Heart left ventricle (tissue), 16 donors: ENCODE data around the gene PACS1. TPM values are rescaled to one million over a fixed set of nuclear protein-coding genes. Genes with fewer than 3 reads are reported as not detected.

Experiments used
- ATAC-seq, 4 donors: fragments of 200-7000 bp; cut with Tn5 transposase; one replicate each; pipeline ENCODE4 v1.9.1; 2020 to 2022; ENCODE audit warnings: moderate library complexity in 4 of 4, mild to moderate bottlenecking in 3 of 4, moderate number of reproducible peaks in 1 of 4
- DNase-seq, 5 donors: peaks; one replicate each; pipeline ENCODE4 v3.0.0-alpha.2; 2020
- H3K27ac ChIP-seq, 12 donors: fragments of 200-600 bp; sonication (generic) in 4 of 12; one replicate each; pipeline versions ENCODE4 v1.5.0 to v1.8.0; 2016 to 2022; ENCODE audit warnings: mild to moderate bottlenecking in 2 of 12
- H3K27me3 ChIP-seq, 9 donors: fragments of 200-600 bp; sonication (generic) in 2 of 9; one replicate each; pipeline versions ENCODE4 v1.5.1 to v1.8.0; 2016 to 2022; ENCODE audit warnings: mild to moderate bottlenecking in 3 of 9
- H3K36me3 ChIP-seq, 9 donors: fragments of 200-600 bp; sonication (generic) in 2 of 9; one replicate each; pipeline versions ENCODE4 v1.5.0 to v1.8.0; 2018 to 2022; ENCODE audit warnings: mild to moderate bottlenecking in 2 of 9
- H3K4me1 ChIP-seq, 12 donors: fragments of 200-600 bp; sonication (generic) in 4 of 12; one replicate each; pipeline versions ENCODE4 v1.5.0 to v1.8.0; 2016 to 2022; ENCODE audit warnings: mild to moderate bottlenecking in 3 of 12
- H3K4me3 ChIP-seq, 12 donors: fragments of 200-600 bp; sonication (generic) in 4 of 12; one replicate each; pipeline versions ENCODE4 v1.5.0 to v1.8.0; 2017 to 2022; ENCODE audit warnings: mild to moderate bottlenecking in 9 of 12, moderate library complexity in 4 of 12
- H3K9me3 ChIP-seq, 12 donors: fragments of 200-600 bp; sonication (generic) in 4 of 12; one replicate each; pipeline versions ENCODE4 v1.5.0 to v1.8.0; 2016 to 2022; ENCODE audit warnings: mild to moderate bottlenecking in 1 of 12
- POLR2A ChIP-seq, 2 donors: fragments of 450-650 bp; IDR thresholded peaks; one replicate each; pipeline ENCODE4 v1.6.1; 2017; ENCODE audit warnings: antibody characterized with exemption in 2 of 2, mild to moderate bottlenecking in 2 of 2, moderate library complexity in 2 of 2
- WGBS, 4 donors: extraction: QIAGEN DNeasy Blood & Tissue Kit in 2 of 4; methylation state at CpG; one replicate each; pipeline versions ENCODE4 v1.1.5 to v1.1.7; 2013 to 2018; 5-methylcytosine and 5-hydroxymethylcytosine counted together
- intact Hi-C, 10 donors: fragments of 100-400 bp; cut with DNase I; formaldehyde crosslinking; loops; one replicate each; pipeline versions ENCODE4 v1.11.1 to v1.14.2; 2022
- polyA plus RNA-seq, 2 donors: library from polyadenylated mRNA; stranded (reverse); fragments of 200-250 nt; gene quantifications; one replicate each; pipeline ENCODE4 v1.2.3, GENCODE V29; 2013
- total RNA-seq, 9 donors: library from RNA; depleted of rRNA in 2 of 9; stranded (reverse); fragments of >200 nt in 2 of 9; fragmentation: NEBNext Ultra II Directional in 3 of 9; extraction: Animal tissue kit (Norgen Biotek cat#: 25700) in 3 of 9; gene quantifications; one replicate each; pipeline versions ENCODE4 v1.1.0 to v1.2.4, GENCODE V29; 2016 to 2023
- TF ChIP-seq, protein P1 (sequence below), 12 donors: fragments of 200-600 bp; sonication (generic) in 4 of 12; IDR thresholded peaks; one replicate each; pipeline versions ENCODE4 v1.5.0 to v1.8.0; 2018 to 2022; ENCODE audit warnings: antibody characterized with exemption in 12 of 12, mild to moderate bottlenecking in 5 of 12
- donor health status: ischemic (EF 13 %, LVEDD 7.1; RV severe dilation, severe dysfunction).
- donor health status: healthy with polysubstance abuse.
- donor health status: DM: no; HTN: yes; CAD: no.
- donor health status: DM: no; HTN: no; CAD: no.
- donor health status: ischemic (EF 25% LVEDD 6.9; RV normal size, moderate dysfunction).
- donor health status: ischemic (EF 25% LVEDD 5.7; RV mildly dilated, moderate dysfunction).
- donor health status: healthy.
- donor health status: DM: yes; HTN: yes; CAD: no.
- donor health status: ischemic (EF 35%, LVEDD 5.7; RV mildly dilated, moderate dysfunction).
- donor health status: nonischemic (EF 11% LVEDD 7.7; RV severe dilation, severe dysfunction).
- donor health status: DM: yes; HTN: yes; CAD: no.
- donor health status: PGD.
- donor health status: ischemic (EF 29% LVEDD 5.4; RV normal size, mild dysfunction).
- donor health status: nonischemic (EF 23%, LVEDD 6.1; RV moderate dilation, normal function).

Gene PACS1
- total and polyA plus RNA-seq, 11 donors = 30.6 to 151 (median 89.8) TPM

GRCh38 chr11:66055021-66055420 lies 15.1 kb upstream of the PACS1 start:
- H3K4me3 ChIP-seq = no peak overlapping the region
- H3K9me3 ChIP-seq = no peaks in the 10 kb centered on the region
- H3K4me1 ChIP-seq = peaks cover 0 to 30% (median 18%) of the 10 kb centered on the region in 12 donors
- no peaks in the 10 kb centered on the region for H3K27me3 ChIP-seq
- no peak for DNase-seq
- no peak overlapping the region for H3K27ac ChIP-seq
- TF ChIP-seq, protein P1, sequence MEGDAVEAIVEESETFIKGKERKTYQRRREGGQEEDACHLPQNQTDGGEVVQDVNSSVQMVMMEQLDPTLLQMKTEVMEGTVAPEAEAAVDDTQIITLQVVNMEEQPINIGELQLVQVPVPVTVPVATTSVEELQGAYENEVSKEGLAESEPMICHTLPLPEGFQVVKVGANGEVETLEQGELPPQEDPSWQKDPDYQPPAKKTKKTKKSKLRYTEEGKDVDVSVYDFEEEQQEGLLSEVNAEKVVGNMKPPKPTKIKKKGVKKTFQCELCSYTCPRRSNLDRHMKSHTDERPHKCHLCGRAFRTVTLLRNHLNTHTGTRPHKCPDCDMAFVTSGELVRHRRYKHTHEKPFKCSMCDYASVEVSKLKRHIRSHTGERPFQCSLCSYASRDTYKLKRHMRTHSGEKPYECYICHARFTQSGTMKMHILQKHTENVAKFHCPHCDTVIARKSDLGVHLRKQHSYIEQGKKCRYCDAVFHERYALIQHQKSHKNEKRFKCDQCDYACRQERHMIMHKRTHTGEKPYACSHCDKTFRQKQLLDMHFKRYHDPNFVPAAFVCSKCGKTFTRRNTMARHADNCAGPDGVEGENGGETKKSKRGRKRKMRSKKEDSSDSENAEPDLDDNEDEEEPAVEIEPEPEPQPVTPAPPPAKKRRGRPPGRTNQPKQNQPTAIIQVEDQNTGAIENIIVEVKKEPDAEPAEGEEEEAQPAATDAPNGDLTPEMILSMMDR (IDR thresholded peaks at IDR 0.05) = no peak
- TF ChIP-seq POLR2A (IDR thresholded peaks at IDR 0.05) = no peak
- ATAC-seq = no peak
- peaks cover 3 to 69% (median 62%) of the 10 kb centered on the region in 9 donors for H3K36me3 ChIP-seq
- intact Hi-C loops = no loop called here
- WGBS, 4 donors = 92 to 97% (median 96%) methylated on average over 7 of the region's 7 CpGs

- 43 to 54% (median 46%) methylated on average over 7 of the region's 7 CpGs for WGBS, 4 donors
- no peak for TF ChIP-seq POLR2A (IDR thresholded peaks at IDR 0.05)
- TF ChIP-seq, protein P1 (IDR thresholded peaks at IDR 0.05) = no peak
- no peak for ATAC-seq
Measured at GRCh38 chr11:66056501-66056900, 13.6 kb upstream of the PACS1 start.

DNA sequence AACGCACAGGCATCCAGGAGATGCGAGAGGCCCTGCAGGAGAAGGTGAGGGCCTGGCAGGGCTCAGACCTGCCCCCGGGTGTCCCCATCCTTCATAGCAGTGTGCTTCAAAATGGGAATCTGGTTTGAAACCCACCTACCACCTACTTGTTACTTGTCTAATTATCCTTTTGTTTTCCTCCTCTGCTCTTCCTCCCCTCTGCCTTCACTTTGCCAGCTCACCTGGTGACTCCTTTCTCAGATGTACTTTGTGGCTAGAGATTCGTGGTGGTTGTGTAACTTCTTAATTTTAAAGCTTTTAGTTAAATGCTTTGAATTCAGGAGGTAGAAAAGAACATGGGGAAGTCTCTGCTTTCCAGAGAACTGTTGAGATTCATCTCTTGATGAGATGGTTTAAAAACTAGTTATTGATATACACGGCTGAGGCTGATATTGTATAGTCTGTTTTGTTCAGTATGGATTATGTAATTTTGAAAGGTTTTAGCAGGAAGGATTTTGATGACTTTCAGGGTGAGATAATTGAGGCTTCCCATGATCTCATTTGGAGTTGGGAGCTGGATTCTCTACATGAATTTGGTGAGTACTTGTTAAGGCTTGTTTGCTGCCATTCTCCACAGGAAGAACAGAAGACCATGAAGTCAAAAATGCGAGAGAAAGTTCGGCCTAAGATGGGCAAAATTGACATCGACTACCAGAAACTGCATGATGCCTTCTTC lies 9.9 kb upstream of the PACS1 start:
- DNase-seq (no peak), ATAC-seq (no peak)
- Histone ChIP-seq H3K27ac (no peak overlapping the region), H3K4me1 (peaks cover 0 to 3% (median 0%) of the 10 kb centered on the region in 12 donors), H3K4me3 (no peak overlapping the region), H3K9me3 (no peaks in the 10 kb centered on the region), H3K27me3 (no peaks in the 10 kb centered on the region), H3K36me3 (peaks cover 0 to 100% (median 100%) of the 10 kb centered on the region in 9 donors)
- intact Hi-C loops = no loop called here
- WGBS, 4 donors = 73 to 80% (median 75%) methylated on average over 8 of the region's 8 CpGs
- TF ChIP-seq POLR2A (IDR thresholded peaks at IDR 0.05) = no peak
- TF ChIP-seq, protein P1 (IDR thresholded peaks at IDR 0.05) = no peak

More at GRCh38 chr11:66056501-66056900, 13.6 kb upstream of the PACS1 start:
- peaks cover 0 to 23% (median 13%) of the 10 kb centered on the region in 12 donors for H3K4me1 ChIP-seq
- peaks cover 3 to 84% (median 77%) of the 10 kb centered on the region in 9 donors for H3K36me3 ChIP-seq
- H3K27me3 ChIP-seq = no peaks in the 10 kb centered on the region
- H3K4me3 ChIP-seq = no peak overlapping the region
- H3K27ac ChIP-seq = no peak overlapping the region
- intact Hi-C loops = no loop called here
- H3K9me3 ChIP-seq = no peaks in the 10 kb centered on the region
- DNase-seq = no peak

GRCh38 chr11:66061268-66061667 lies 8.8 kb upstream of the PACS1 start:
- Histone ChIP-seq H3K9me3 (no peaks in the 10 kb centered on the region), H3K4me1 (peaks cover 0 to 4% (median 0%) of the 10 kb centered on the region in 12 donors), H3K4me3 (no peak overlapping the region), H3K27ac (no peak overlapping the region), H3K27me3 (no peaks in the 10 kb centered on the region), H3K36me3 (peaks cover 0 to 100% (median 100%) of the 10 kb centered on the region in 9 donors)
- TF ChIP-seq, protein P1 (IDR thresholded peaks at IDR 0.05) = no peak
- no peak for TF ChIP-seq POLR2A (IDR thresholded peaks at IDR 0.05)
- intact Hi-C loops = no loop called here
- 71 to 77% (median 76%) methylated on average over 6 of the region's 6 CpGs for WGBS, 4 donors
- DNase-seq (no peak), ATAC-seq (peak in 1 of 4 donors; percentile 7)
